HG03457 (cell line): ENCODE results near the gene GALNT18.
"Not testable (repeated sequence)": the region's sequence is repeated elsewhere in the genome, so short reads cannot be mapped to it uniquely, and the experiment has no call there.

Experiments
- ATAC-seq: cut with Tn5 transposase; IDR thresholded peaks from one replicate; pipeline ENCODE4 v1.9.1; 2021; ENCODE audit warnings: moderate number of reproducible peaks; ENCODE audit not compliant: unreplicated experiment

Gene GALNT18

DNA sequence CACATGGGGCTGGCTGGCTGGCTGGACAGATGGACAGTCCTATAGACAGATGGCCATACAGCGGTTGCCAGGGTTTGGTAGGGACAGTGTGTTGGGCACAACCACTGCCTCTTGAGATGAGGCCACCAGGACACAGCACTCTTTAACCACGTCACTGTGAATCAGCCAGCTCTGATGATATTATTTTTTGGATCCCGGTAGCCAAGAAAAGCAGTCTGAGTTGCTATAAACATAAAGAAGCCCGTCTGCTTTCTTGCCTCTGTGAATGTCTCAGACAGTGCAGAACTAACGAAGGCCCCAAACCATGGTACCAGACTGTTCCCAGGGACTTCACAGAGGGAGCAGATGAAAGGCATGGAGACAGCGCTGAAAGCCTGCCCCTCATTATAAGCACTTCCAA is 152.9 kb downstream of the GALNT18 start:
- no peak for ATAC-seq

DNA sequence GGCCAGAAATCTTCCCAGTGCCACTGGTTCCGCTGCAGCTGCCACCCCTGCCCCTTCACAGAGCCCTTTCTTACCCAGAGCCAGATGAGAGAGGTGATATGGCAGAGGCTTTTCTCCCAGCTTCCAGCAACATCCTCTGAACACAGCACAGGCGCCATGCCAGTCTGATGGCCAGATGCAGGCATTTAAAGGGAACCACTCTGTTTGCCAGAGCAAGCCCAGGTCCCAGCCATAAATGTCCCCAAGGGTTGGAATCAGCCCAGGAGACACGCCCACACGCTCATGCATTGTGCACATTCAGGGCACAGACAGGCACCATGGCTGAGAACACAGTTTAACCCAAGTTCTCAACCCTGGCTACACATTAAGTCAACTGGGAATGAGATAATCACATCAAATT is 154.5 kb downstream of the GALNT18 start:
- ATAC-seq = no peak

DNA sequence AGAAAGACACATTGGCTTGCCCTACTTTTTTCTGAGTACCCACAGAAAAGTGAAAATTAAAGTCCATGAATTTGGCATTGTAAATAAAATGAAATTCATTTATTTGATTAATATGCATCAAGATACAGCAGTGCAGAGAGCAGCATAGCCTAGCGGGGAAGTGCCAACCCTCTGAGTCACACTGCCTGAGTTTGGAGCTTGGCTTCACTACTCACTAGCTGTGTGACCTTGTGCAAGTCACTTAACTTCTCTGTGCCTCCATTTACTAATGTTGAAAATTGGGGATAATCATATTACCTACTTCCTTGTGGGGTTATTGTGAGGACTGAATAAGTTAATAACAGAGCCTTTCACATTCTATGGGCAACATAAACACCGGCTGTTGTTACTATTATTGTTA is 157.2 kb downstream of the GALNT18 start:
- ATAC-seq = no peak

DNA sequence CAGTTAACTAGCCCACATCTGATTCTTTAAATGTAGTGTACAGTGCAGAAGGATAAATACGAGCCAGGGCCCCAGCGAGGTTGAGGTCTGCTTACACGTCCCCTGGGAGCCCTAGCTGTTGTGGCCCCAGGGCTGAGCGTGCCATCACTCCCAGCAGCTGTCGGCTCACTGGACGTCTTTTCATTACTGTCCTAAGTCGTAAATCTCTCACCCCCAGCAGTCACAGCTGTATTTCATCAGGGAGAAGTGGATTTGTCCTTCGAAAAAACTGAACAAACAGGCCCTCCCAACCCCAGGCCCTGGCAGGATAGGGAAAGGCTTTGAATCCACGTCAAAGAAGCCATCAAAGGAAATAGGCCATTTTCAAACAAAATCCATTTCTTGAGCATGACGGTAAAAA is 158.4 kb downstream of the GALNT18 start:
- no peak for ATAC-seq

DNA sequence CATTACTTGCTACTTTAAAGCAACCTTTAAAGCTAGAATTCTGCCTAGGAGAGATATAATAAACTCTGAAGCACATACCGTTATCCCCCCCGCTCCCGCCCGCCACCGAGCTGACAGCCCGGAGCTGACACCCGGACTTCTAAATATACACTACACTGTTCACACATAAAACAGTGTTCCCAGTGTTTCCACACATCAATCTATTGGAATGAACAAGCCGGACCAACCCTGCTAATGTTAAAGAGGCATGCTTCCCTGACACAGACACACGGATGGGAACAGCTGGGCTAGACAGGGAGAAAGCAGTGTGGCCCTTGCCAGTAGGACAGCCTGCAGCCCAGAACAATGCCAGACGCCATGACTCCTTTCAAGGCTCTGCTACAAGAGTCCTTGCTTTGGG is 160.3 kb downstream of the GALNT18 start:
- no peak for ATAC-seq

DNA sequence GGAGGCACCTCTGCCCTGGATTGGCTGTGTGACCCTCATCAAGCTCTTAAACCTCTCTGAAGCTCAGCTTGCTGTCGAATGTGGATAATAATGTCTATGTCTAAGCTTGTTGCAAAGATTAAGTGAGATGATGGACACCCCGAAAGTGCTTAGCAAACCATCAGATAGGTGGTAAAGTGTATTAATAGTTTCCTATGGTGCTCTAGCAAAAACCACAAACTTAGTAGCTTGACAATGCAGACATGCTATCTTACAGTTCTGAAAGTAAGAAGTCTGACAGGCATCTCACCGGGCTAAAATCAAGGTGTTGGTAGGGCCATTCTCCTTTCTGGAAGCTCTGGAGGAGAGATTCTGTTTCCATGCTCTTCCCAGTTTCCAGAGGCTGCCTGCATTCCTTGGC is 162.2 kb downstream of the GALNT18 start:
- ATAC-seq = no peak

DNA sequence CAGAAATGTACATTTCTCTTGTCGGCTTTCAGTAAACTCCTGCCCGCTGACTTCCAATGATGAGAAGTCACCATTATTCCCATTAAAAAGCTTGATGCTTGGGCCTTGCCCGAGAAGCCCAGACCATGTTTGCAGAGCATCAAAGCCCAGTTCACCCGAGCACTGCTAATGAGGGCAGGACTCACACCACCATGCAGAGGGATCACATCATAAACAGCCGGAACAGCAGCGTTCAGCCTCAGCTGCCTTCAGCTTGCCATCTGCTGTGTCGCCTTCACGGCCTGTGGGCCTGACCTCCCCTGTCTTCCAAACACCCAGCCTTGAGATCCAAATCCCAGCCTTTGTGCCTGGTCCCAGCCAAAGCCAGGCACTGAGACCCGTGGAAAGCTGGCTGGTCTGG is 163.3 kb downstream of the GALNT18 start:
- ATAC-seq = no peak

DNA sequence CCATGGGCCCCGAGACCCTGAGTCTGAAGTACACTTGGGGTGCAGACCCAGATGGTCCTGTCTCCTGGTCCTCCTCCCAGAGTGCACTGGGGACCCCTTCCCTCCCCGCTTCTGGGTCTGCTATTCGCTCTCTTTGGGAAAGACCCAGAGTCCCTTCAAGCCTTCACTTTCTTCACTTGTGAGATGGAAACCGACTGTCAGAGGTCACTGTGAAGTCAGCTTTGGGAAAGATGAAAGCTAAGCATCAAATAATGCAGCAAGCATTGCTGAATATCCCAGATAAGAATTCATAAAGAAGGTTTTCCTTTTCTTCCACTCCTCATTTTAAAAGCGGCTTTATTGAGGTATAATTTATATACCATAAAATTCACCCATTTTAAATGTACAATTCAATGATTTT is 163.8 kb downstream of the GALNT18 start:
- ATAC-seq = no peak

DNA sequence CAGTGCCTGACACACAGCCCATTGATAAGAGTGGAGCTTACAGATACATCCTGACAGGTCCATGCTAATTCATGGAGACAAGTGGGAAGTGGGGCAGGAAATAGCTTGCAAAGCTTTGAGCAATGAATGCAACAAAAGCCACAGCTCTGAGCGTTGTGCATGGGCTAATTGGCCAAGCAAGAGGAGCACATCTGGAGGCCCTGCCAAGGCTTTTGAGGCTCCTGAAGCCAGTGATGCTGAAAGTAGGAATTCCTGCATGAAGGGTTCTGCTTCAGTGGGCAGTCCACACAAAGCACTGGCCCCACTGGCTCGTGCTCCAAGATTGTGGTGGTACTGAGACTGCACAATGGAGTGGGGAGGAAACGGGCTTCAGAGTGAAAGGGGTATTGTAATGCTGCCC is 164.9 kb downstream of the GALNT18 start:
- ATAC-seq = no peak

DNA sequence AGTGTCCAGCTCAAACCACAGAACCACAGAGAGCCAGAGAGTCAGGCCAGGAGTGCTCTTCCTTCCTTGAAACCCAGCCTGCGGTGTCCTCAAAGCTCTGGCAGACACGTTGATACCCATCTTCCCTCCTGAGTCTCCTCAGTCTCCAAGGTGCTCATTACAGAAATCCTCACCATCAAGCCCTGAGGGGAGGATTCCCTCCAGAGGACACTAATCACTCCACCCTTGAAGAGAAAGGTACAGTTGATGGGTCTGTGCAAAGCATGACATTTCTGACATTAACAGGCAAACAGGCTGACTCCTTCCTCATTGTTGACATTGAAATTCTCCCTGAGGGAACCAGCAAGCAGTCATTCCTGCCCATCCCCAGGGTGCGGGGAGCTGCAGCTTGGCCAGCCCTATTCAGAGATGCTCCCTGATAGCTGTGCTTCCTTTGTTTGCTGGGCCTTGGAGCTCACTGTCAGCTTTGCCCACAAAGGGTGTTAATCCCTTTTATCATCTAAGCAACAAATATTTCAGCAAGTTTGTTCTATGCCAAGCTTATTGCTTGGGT is 167.1 kb downstream of the GALNT18 start:
- ATAC-seq = no peak

DNA sequence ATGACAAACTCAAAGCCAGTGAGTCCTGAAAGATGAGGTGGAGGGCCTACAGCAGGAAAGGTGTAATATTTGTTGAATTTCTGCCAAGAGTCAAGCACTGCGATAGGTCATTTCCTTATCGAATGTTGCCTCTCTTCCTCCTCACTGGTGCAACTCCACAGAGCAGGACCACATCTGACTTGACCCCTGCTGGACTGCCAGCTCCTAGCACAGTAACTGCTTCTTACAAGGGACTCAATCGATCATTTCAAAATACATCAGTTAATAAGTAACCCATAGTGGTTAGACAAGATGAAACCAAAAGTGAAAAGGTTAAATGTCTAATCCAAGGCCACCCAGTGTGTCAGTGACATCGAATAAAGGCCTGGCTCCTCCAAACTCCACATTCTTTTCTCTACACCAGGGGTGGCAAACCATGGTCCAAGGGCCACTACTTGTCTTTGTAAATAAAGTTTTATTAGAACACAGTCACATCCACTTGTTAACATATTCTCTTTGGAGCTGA is 170.3 kb downstream of the GALNT18 start:
- ATAC-seq = peak; percentile 95

DNA sequence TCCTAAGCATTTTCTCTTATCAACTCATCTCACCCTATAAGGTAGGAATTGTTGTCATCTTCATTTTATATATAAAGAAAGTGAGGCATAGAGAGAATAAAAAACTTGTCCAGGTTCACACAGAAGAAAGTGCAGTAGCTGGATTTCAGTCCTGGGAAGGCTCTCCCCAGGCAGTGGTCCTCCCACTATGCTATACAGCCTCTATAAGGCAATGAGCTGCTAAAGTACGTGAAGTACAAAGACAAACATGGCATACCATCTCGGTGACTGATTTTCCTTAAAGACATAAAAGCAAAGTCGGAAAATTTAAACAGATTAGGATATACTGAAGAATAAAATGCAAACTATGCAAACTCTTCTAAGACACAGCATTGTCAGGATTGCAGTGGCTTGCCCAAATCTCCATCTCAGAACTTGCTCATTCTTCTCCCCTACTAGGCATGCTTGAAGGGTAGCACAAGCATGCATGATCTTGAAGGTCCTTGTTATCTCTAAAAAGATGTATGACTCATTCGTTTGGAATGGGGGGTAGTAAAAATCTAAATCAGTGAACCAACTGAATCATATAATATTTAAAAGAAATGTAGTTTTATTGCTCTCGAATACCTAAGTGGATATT is 171.0 kb downstream of the GALNT18 start:
- no peak for ATAC-seq

DNA sequence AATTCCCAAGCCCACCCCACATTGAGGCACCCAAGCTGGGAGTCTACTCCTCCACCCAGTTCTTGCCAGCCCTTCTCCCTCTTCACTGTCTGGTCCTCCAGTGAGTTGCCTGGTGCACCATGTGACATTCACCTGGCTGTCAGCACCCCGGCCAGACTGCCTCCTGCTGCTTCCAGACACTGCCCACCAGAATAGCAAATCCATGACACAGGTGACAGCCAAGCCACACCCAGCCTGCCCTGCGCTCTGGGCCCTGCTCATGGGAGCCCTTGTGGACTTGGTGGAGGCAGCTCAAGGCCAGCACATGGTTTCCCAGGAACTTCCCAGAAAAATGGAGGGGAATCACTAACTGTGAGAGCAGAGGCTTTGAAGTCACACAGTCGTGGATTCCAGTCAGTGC is 172.5 kb downstream of the GALNT18 start:
- no peak for ATAC-seq

DNA sequence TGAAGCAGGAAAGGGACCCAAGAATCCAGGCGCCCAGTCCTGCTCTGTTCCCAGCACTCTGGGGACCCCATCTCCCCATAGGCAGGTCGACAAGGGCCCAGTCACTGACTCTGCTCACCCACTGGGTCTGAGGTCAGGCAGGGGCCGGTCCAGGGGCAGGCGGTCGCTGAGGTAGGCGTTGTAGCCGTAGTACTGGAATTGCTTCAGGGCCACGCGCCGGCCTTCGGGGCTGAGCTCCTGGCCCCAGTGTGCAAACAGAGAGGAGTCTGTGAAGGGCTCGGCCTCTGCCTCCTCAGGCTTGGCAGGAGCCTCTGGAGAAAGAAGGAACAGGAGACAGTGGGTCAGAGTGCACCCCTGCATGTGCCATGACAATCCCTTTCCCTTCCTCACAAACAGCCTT is 173.2 kb downstream of the GALNT18 start:
- no peak for ATAC-seq

DNA sequence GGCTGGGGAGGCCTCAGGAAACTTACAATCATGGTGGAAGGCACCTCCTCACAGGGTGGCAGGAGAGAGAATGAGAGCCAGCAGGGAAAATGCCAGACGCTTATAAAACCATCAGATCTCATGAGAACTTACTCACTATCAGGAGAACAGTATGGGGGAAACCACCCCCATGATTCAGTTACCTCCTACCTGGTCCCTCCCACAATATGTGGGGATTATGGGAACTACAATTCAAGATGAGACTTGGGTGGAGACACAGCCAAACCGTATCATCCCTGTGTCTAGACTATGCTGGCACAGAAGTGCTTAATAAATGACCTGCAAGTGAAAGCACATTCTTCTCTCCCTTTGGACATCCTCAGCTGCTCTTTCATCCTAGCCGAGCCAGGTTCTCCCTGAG is 174.2 kb downstream of the GALNT18 start:
- ATAC-seq = not testable (repeated sequence)

DNA sequence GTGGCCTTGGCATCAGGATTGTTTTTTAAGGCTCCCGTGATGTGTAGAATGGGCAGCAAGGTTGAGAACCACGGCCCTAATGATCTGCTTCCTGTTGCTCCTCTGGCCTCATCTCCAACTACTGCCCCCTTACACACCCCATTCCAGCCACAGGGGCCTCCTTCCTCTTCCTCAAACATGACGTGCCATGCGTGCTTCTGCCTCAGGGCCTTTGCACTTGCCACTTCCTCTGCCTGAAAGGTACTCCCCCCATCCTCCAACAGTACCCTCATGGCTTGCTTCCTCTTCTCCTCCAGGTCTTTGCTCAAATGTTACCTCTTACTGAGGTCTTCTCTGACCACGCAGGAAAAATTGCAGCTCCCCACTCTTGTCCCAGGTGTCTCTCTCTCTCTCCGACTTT is 174.8 kb downstream of the GALNT18 start:
- ATAC-seq = no peak

DNA sequence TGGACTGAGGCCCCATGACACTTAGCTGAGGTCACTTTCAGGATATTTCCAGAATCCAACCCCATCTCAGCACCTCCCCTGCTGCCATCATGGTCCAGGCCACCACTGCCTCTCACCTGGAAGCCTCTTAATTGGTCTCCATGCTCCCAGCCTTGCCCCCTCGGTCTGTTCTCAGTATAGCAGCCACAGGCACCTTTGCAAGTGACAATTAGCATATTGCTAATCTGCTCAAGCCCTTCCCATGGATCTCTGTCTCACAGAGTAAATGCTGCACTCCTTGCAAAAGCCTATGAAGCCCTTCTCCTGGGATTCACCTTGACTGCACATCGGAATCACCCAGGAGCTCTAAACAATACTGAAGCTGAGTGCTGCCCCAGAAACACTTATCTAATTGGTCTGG is 175.2 kb downstream of the GALNT18 start:
- no peak for ATAC-seq

DNA sequence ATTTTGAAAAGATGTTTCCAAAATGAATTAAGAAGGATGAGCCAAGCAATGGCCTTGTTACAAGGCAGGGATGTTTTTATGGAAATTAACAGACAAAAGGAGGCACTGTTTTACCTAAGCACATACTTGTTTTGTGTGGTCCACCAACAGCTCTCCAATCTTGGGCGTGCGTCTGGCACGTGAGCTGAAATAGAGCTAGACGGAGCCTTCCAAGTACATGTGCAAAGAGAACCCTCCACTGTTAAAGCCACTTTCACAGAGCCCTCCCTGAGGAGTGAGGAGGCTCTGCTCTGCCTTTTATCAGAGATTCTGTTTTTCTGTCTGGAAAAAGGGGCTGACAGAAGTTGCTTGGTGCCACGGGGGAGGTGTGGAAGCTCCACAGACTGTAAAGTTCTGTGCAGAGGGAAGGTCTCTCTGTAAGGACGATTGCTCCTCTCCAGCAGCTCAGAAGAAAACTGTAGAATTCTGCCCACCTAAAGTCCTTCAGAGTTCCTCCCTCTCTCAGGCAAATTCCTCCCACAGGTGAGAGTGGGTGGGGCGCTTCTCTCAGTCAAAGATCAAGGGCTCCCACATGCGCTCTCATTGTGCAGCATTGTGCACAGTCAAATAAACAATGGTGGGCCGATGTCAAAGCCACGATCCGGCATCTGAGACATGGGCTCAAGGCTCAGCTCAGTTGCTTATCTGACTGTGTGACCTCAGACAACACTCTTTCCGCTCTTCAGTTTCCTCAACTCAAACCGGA is 176.2 kb downstream of the GALNT18 start:
- ATAC-seq = no peak

DNA sequence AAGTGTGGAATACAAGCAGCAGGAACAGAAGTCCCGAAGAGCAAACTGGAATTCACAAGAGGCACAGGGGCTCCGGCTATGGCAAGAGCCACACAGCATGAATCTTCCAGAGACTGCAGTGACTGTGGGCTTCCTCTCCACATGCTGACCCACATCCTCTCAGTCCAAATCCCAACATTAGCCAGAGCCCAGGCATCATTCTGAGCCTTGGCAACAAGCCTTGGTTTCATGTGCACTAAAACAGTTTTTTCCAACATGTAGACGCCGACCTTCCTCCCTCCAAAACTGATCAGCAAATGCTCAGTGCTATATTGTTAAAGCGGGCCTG is 177.0 kb downstream of the GALNT18 start:
- ATAC-seq = no peak

DNA sequence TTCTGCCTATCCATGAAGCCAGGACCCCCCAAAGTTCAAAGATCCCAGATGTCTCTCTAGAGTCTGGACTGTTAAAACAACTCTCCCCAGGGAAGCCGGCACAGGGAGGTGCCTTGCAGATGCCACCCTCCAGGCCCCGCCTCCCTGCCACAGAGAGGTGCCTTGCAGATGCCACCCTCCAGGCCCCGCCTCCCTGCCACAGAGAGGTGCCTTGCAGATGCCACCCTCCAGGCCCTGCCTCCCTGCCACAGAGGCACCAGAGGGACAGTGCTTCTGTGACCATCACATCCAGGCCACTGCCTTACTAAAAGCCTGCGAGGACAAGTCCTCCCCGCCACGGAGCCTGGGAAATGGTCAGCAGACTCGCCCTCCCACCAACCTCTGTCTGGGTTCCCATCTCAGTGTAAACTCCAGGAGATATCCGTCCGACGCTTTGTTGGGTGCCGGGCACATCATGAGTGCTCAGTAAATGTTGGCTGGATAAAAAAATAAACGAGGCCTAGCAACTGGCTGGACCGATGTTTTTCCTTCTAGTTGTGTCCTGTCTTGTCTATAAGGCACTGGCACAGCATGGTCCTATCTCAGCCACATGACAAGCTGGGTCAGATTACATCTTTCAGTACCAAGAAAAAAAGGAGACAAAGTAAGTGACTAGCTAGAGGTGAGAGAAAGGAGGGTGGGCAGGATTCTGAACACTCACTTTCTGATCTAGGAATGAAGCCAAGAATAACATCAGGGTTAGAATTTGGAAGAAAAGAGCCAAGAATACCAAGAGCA is 177.6 kb downstream of the GALNT18 start:
- ATAC-seq = no peak

DNA sequence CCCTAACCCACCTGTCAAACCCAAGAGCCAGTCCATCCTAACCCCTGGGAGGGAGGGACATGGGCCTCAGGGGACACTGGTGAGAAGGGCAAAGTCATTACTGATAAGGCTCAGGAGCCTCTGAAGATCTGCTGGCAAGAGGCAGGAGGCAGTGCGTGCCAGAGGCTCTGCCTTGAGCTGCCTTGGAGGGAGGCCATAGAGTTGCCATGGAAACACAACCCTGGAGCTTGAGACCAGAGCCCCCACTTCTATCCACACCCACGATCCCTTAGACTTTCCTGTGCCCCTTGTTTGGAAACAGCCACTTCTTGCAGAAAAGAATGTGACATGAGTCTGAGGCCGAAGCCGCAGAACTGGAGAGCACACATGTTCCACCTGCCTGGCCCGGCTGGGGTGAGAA is 179.0 kb downstream of the GALNT18 start:
- ATAC-seq = no peak

DNA sequence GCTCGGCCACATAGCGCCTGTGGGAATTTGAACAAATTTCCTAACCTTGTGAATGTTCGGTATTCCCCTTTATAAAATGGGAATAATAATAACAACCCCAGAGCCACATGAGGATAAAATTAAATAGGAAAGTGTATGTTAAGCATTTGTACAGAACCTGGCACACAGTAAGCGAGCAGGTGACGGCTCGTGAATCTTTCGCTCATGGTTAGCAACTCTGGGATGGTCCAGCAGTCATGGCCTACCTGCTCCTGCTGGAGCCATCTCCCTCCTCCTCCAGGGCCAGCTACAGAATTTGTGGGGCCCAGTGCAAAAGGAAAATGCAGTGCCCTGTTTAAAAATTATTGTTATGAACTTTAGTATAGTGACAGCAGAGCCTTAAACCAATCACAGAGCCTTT is 180.3 kb downstream of the GALNT18 start:
- no peak for ATAC-seq
